SK-N-SH (cell line): ENCODE measurements around the gene ARHGAP8. TPM values are rescaled to one million over a fixed set of nuclear protein-coding genes. Genes with fewer than 3 reads are reported as not detected.
A peak's percentile ranks its signal among the peaks of the same experiment; 100 is the strongest.

ENCODE experiments used
- CTCF ChIA-PET: fragments of 300-600, 350-600 bp; formaldehyde crosslinking; extraction: SDS; loops from one replicate; lab custom pipeline; 2021; lab: Yijun Ruan, JAX
- POLR2A ChIA-PET: fragments of 350-600 bp; sonication (Branson Sonifier 250); formaldehyde crosslinking; extraction: SDS; loops from one replicate; lab custom pipeline; 2020; ENCODE audit warnings: antibody characterized with exemption, inconsistent platforms; lab: Yijun Ruan, JAX
- DNase-seq: peaks from one replicate; pipeline ENCODE4 v3.0.0; 2012
- H2AFZ ChIP-seq: fragments of 200-600 bp; sonication (generic); 2 replicates; pipeline ENCODE4 v1.8.1; 2016; ENCODE audit warnings: antibody characterized with exemption, mild to moderate bottlenecking, low read depth
- H3F3A ChIP-seq: fragments of 200-600 bp; sonication (generic); replicated peaks from 2 replicates; pipeline ENCODE3; 2016; ENCODE audit warnings: antibody characterized with exemption, mild to moderate bottlenecking; ENCODE audit not compliant: insufficient read depth
- H3K27ac ChIP-seq, 2 experiments: fragments of 200-500 bp in 1 of 2; fragments of 200-600 bp in 1 of 2; sonication (Bioruptor generic) in 1 of 2; sonication (generic), shearing (Covaris generic) in 1 of 2; 2 replicates each; pipeline versions ENCODE4 v1.5.1 to v1.6.1; 2014 to 2016; ENCODE audit warnings: low read depth in 2 of 2, inconsistent platforms in 1 of 2, low read length in 1 of 2, mild to moderate bottlenecking in 1 of 2, mixed read lengths in 1 of 2
- H3K27me3 ChIP-seq: fragments of 200-600 bp; sonication (generic), shearing (Covaris generic); 2 replicates; pipeline ENCODE4 v1.6.1; 2016; ENCODE audit warnings: mixed run types; ENCODE audit not compliant: insufficient read depth
- H3K36me3 ChIP-seq, 2 experiments: fragments of 200-500 bp in 1 of 2; fragments of 200-600 bp in 1 of 2; sonication (Bioruptor generic) in 1 of 2; sonication (generic) in 1 of 2; replicated peaks in 1 of 2; 2 replicates each; pipeline versions ENCODE3 to v1.5.1; 2014 to 2016; ENCODE audit warnings: low read length in 1 of 2, mild to moderate bottlenecking in 1 of 2; ENCODE audit not compliant: insufficient read depth in 2 of 2, control insufficient read depth in 1 of 2
- H3K4me1 ChIP-seq, 2 experiments: fragments of 200-500 bp in 1 of 2; fragments of 200-600 bp in 1 of 2; sonication (Bioruptor generic) in 1 of 2; sonication (generic), shearing (Covaris generic) in 1 of 2; 2 replicates each; pipeline versions ENCODE4 v1.5.1 to v1.6.1; 2014 to 2016; ENCODE audit warnings: low read depth in 1 of 2, low read length in 1 of 2, mixed run types in 1 of 2; ENCODE audit not compliant: insufficient read depth in 2 of 2, control insufficient read depth in 1 of 2
- H3K4me2 ChIP-seq: fragments of 200-600 bp; sonication (generic), shearing (Covaris generic); 2 replicates; pipeline ENCODE4 v1.6.1; 2017; ENCODE audit warnings: mixed run types
- H3K4me3 ChIP-seq, 2 experiments: fragments of 200-500 bp in 1 of 2; fragments of 200-600 bp in 1 of 2; sonication (Bioruptor generic) in 1 of 2; sonication (generic), shearing (Covaris generic) in 1 of 2; 2 replicates each; pipeline versions ENCODE4 v1.5.1 to v1.8.1; 2014 to 2016; ENCODE audit warnings: low read depth in 2 of 2, inconsistent platforms in 1 of 2, low read length in 1 of 2, mild to moderate bottlenecking in 1 of 2, mixed read lengths in 1 of 2, moderate library complexity in 1 of 2
- H3K79me2 ChIP-seq: fragments of 200-600 bp; sonication (generic); 2 replicates; pipeline ENCODE4 v1.8.1; 2017; ENCODE audit warnings: mild to moderate bottlenecking; ENCODE audit not compliant: insufficient read depth
- H3K9ac ChIP-seq: fragments of 200-600 bp; sonication (generic); 2 replicates; pipeline ENCODE4 v1.6.1; 2017; ENCODE audit warnings: mixed run types
- H3K9me2 ChIP-seq: fragments of 200-600 bp; sonication (generic); 2 replicates; pipeline ENCODE4 v1.6.1; 2017; ENCODE audit warnings: mixed run types
- H3K9me3 ChIP-seq: fragments of 200-600 bp; sonication (generic); 2 replicates; pipeline ENCODE4 v1.6.1; 2017; ENCODE audit warnings: mixed run types, mild to moderate bottlenecking, moderate library complexity
- H4K20me1 ChIP-seq: fragments of 200-600 bp; sonication (generic); 2 replicates; pipeline ENCODE4 v1.6.1; 2017; ENCODE audit warnings: mild to moderate bottlenecking, mixed run types; ENCODE audit not compliant: insufficient read depth
- CHD2 ChIP-seq: fragments of 150-350 bp; IDR thresholded peaks from 2 replicates; pipeline ENCODE4 v1.6.1; 2018; ENCODE audit warnings: low read length; ENCODE audit not compliant: partially characterized antibody
- CTCF ChIP-seq: fragments of 200-600 bp; sonication (generic); IDR thresholded peaks from 2 replicates; pipeline ENCODE4 v1.6.1; 2017; ENCODE audit warnings: antibody characterized with exemption, mild to moderate bottlenecking, moderate library complexity
- ELF1 ChIP-seq: IDR thresholded peaks from 2 replicates; pipeline ENCODE4 v1.4.0; 2012
- EZH2phosphoT487 ChIP-seq: fragments of 200-600 bp; sonication (generic); IDR thresholded peaks from 2 replicates; pipeline ENCODE4 v1.6.1; 2017; ENCODE audit warnings: low read depth, mixed run types, mild to moderate bottlenecking, antibody characterized with exemption, moderate library complexity, borderline replicate concordance
- FOSL2 ChIP-seq: IDR thresholded peaks from 2 replicates; pipeline ENCODE4 v1.4.0; 2012; ENCODE audit warnings: low read depth, mild to moderate bottlenecking, moderate library complexity, borderline replicate concordance
- FOXJ3 ChIP-seq: sonication (generic); formaldehyde crosslinking; IDR thresholded peaks from 2 replicates; pipeline ENCODE4 v1.5.1; 2020; ENCODE audit warnings: mild to moderate bottlenecking, missing genetic modification reagents
- GABPA ChIP-seq: IDR thresholded peaks from 2 replicates; pipeline ENCODE4 v1.4.0; 2012; ENCODE audit warnings: low read depth, mild to moderate bottlenecking
- GATA2 ChIP-seq: sonication (generic); formaldehyde crosslinking; IDR thresholded peaks from 2 replicates; pipeline ENCODE4 v1.5.0; 2020; ENCODE audit warnings: mild to moderate bottlenecking, missing genetic modification reagents
- MAX ChIP-seq: IDR thresholded peaks from 2 replicates; pipeline ENCODE4 v1.4.0; 2012; ENCODE audit warnings: low read depth
- POLR2AphosphoS5 ChIP-seq: IDR thresholded peaks from 2 replicates; pipeline ENCODE4 v1.6.1; 2012; ENCODE audit warnings: low read depth, low read length
- RAD21 ChIP-seq: IDR thresholded peaks from 2 replicates; pipeline ENCODE4 v1.6.1; 2012; ENCODE audit warnings: mild to moderate bottlenecking, low read length
- RCOR1 ChIP-seq: fragments of 150-350 bp; IDR thresholded peaks from 2 replicates; pipeline ENCODE4 v1.6.1; 2017; ENCODE audit warnings: antibody characterized with exemption, low read length
- SMC3 ChIP-seq: IDR thresholded peaks from 2 replicates; pipeline ENCODE4 v1.6.1; 2012; ENCODE audit warnings: low read depth, low read length, improper control_type of control experiment
- TCF12 ChIP-seq: IDR thresholded peaks from 2 replicates; pipeline ENCODE4 v1.4.0; 2012
- TEAD4 ChIP-seq: IDR thresholded peaks from 2 replicates; pipeline ENCODE4 v1.4.0; 2012; ENCODE audit warnings: mild to moderate bottlenecking, borderline replicate concordance; ENCODE audit not compliant: insufficient read depth
- USF1 ChIP-seq: IDR thresholded peaks from 2 replicates; pipeline ENCODE4 v1.4.0; 2012; ENCODE audit warnings: low read depth, borderline replicate concordance
- USF2 ChIP-seq: fragments of 150-350 bp; IDR thresholded peaks from 2 replicates; pipeline ENCODE4 v1.6.1; 2017; ENCODE audit warnings: antibody characterized with exemption, low read length, low read depth, borderline replicate concordance
- YY1 ChIP-seq: IDR thresholded peaks from 2 replicates; pipeline ENCODE4 v1.4.0; 2012; ENCODE audit warnings: low read depth, mild to moderate bottlenecking
- WGBS: methylation state at CpG from one replicate; pipeline ENCODE4 v1.1.6; 2017; ENCODE audit warnings: low lambda C conversion rate; 5-methylcytosine and 5-hydroxymethylcytosine counted together
- polyA plus RNA-seq, 3 experiments: library from polyadenylated mRNA; depleted of rRNA; stranded (reverse); fragments of >200 nt; gene quantifications; 2 replicates each; pipeline ENCODE4 v1.2.3, GENCODE V29; 2012

Gene ARHGAP8
- polyA plus RNA-seq, 1 of the 3 experiments (the other 2 are of a cell fraction), result 0.08 TPM

GRCh38 chr22:44735518-44736428, 16.6 kb upstream of the ARHGAP8 start:
- WGBS, result 3% methylated on average over 12 of the region's 28 CpGs
- H3K4me2 ChIP-seq, result no peak overlapping the region
- H3K9ac ChIP-seq, result no peak overlapping the region
- ChIA-PET CTCF (interaction anchor here (0.6 to 24.0 kb wide), 19 partner anchors 8 to 662 kb away, joined by 3 to 642 read pairs (median 4); partner anchors contain the start of genes ARHGAP8 and PRR5), POLR2A (no interaction called here)
- no peaks in the 10 kb centered on the region; a peak in 1 of 4 replicates for H3K4me1 ChIP-seq
- no peak overlapping the region for H3K27ac ChIP-seq
- peak; percentile 92 for TF ChIP-seq SMC3
- TF ChIP-seq ELF1, result no peak
- no peak for TF ChIP-seq EZH2phosphoT487
- peak; percentile 87 for TF ChIP-seq CTCF
- peak; percentile 43 for TF ChIP-seq CHD2
- TF ChIP-seq TEAD4, result no peak
- peak; percentile 92 for TF ChIP-seq RAD21
- no peak overlapping the region; a peak in 1 of 4 replicates for H3K4me3 ChIP-seq
- no peaks in the 10 kb centered on the region for H3K9me2 ChIP-seq
- no peaks in the 10 kb centered on the region for H4K20me1 ChIP-seq
- no peak overlapping the region for H2AFZ ChIP-seq
- no peaks in the 10 kb centered on the region for H3K27me3 ChIP-seq
- H3K36me3 ChIP-seq, result no peaks in the 10 kb centered on the region
- no peaks in the 10 kb centered on the region for H3K79me2 ChIP-seq
- H3K9me3 ChIP-seq, result no peaks in the 10 kb centered on the region
- H3F3A ChIP-seq, result no peaks in the 10 kb centered on the region
- peak; percentile 94 for DNase-seq

- ChIA-PET POLR2A (interaction anchor here (0.6 kb wide), 1 partner anchor 64 kb away, joined by 3 read pairs; no protein-coding TSS in a partner anchor), CTCF (interaction anchor here (0.6 to 24.0 kb wide), 11 partner anchors 10 to 663 kb away, joined by 3 to 642 read pairs (median 3); partner anchors contain the start of gene PRR5)
- WGBS, result 81% methylated on average over 15 of the region's 52 CpGs
- Histone ChIP-seq H2AFZ (no peak overlapping the region), H3K4me3 (no peak overlapping the region), H3K9me3 (no peaks in the 10 kb centered on the region)
- TF ChIP-seq SMC3 (no peak), RCOR1 (no peak), GABPA (no peak), MAX (no peak), FOSL2 (no peak), YY1 (no peak), RAD21 (no peak), EZH2phosphoT487 (no peak), GATA2 (CRISPR knock-in tag) (no peak), USF1 (no peak), TCF12 (no peak), FOXJ3 (no peak), USF2 (no peak), POLR2AphosphoS5 (no peak)
- TF ChIP-seq, all 33 proteins: peak for 0
- Histone ChIP-seq H3K9ac (no peak overlapping the region), H4K20me1 (no peaks in the 10 kb centered on the region), H3K79me2 (no peaks in the 10 kb centered on the region), H3K4me1 (no peaks in the 10 kb centered on the region), H3K9me2 (no peaks in the 10 kb centered on the region), H3K27ac (no peak overlapping the region), H3F3A (no peaks in the 10 kb centered on the region), H3K4me2 (no peak overlapping the region), H3K27me3 (no peaks in the 10 kb centered on the region), H3K36me3 (no peaks in the 10 kb centered on the region)
- DNase-seq, result no peak
Measured at GRCh38 chr22:44736581-44737405, 15.6 kb upstream of the ARHGAP8 start.
